ENCODE data around the gene NSG1.

- TF ChIP-seq CTCF (IDR thresholded peaks at IDR 0.05) (no peak), POLR2A (IDR thresholded peaks at IDR 0.05) (no peak), POLR2AphosphoS5 (IDR thresholded peaks at IDR 0.05) (no peak)
These were observed 29.2 kb downstream of the NSG1 start for GRCh38 chr4:4415806-4416805.
